ENCODE data around the gene SYT9.
"Not testable (repeated sequence)": the region's sequence is repeated elsewhere in the genome, so short reads cannot be mapped to it uniquely, and the experiment has no call there.

Gene SYT9

DNA sequence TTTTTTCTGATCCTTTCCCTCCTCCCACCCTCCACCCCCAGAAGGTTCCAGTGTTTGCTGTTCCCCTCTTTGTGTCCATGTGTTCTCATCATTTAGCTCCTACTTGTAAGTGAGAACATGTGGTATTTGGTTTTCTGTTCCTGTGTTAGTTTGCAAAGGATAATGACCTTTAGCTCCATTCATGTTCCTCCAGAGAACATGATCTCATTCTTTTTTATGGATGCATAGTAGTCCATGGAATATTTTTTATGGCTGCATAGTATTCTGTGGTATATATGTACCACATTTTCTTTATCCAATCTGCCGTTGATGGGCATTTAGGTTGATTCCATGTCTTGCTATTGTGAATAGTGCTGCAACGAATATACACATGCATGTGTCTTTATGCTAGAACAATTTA lies 83.7 kb downstream of the SYT9 start:
- in situ Hi-C loops (cut with MboI; ENCODE audit: low sequenced_read_pairs) = not testable (repeated sequence)

DNA sequence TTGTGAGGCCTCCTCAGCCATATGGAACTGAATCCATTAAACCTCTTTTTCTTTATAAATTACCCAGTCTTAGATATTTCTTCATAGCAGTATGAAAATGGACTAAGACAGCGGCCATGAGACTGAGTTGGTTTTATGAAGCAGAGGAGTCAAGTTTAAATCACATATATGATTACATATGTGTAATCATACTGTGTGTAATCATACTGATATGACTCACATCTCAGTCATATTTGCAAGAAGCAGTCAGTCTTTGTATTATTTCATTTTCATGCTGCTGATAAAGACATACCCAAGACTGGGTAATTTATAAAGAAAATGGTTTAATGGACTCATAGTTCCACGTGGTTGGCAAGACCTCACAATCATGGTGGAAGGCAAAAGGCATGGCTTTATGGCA lies 89.8 kb downstream of the SYT9 start:
- in situ Hi-C loops (cut with MboI; ENCODE audit: low sequenced_read_pairs) = no loop called here

DNA sequence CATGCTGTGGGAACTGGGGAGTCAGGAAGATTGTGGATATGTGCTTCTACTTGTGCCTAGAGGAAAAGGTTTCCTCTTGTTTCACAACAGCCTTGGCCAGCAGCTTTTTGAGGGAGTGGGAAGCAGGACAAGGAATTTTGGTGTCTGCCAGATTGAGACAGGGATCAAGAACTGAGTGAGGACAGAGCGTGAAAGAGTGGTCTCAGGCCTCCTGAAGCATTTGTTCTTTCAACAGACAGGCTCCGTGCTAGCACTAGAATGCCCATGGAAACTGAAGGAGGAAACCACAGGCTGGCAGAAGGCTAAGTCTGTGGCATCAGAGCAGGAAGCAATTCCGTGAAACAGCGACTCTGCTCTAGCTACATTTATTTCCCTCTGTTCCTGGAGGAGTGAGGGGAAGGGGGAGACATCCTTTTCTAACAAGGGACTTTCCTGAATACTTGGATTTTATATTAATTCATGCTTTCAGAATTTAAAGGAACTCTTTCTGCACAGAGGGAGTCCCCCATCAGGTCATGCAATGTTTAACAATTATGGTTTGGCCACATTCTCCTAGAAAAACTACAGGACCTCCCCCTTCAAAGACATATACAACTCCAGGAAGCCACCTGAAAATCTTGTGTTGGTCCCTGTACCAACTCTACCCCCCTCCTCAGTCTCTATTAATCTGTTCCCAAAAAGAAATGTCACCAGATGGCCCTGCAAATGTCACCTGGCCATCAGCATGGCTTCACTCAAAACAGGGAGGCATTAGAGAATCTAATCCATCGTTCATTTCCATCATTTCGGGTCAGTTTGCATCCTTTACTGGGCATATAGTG lies 96.1 kb downstream of the SYT9 start:
- in situ Hi-C loops (cut with MboI; ENCODE audit: low sequenced_read_pairs) = no loop called here

DNA sequence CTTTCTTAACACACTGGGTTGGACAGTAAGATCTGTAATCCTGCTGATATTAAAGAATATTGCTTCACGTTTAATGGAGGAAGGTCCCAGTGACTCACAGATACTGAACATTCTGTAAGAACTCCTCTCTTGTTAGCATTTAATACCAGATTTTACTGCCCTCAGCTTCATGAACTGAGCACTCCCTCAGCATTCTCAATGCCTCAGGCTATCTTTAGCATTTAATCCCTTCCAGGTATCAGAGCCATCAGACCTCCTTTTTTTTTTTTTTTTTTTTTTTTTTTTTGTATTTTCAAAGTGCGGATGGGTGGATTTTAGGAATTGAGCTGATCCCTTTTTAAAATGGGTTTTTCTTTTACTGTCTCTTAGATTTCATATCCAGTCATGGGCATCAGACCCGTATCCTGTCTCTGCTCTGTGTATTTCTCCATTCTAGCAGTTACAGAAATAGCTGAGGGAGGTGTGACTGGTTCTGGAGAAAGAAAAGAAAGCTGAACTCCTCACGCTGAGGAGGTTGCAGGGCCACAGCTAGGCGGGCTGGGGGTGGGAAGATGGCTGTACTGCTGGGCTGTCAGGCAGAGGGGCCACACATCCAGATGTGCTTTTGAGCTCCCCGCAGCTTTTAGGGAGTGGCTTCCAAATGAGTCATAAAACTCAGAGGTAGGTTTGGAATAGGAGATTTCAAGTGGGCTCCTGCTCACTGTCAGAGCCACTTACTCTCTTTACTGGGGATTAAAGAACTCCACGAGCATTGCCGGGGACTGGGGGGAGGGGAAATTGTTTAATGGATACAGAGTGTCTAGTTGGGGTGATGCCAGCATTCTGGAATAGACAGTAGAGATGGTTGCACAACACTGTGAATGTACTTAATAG lies 97.0 kb downstream of the SYT9 start:
- in situ Hi-C loops (cut with MboI; ENCODE audit: low sequenced_read_pairs) = no loop called here

DNA sequence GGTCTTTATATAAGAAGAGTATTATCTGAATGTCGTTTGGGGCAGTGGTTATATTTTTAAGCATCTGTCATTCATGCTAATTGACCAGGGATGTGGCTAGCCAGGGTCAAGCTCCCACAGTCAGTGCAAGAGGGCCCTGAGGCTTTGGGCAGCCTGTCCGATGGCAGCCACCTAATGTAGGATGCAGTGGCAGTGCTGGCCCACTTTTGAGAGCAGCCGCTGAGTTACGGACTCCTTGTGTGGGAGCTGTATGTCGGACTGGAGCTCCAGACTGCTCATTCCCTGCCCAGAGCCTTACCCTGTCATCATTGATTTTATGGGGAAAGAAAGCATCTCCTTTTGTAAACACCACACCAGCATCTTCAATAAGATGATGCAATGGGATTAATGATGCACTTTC lies 99.5 kb downstream of the SYT9 start:
- in situ Hi-C loops (cut with MboI; ENCODE audit: low sequenced_read_pairs) = no loop called here

DNA sequence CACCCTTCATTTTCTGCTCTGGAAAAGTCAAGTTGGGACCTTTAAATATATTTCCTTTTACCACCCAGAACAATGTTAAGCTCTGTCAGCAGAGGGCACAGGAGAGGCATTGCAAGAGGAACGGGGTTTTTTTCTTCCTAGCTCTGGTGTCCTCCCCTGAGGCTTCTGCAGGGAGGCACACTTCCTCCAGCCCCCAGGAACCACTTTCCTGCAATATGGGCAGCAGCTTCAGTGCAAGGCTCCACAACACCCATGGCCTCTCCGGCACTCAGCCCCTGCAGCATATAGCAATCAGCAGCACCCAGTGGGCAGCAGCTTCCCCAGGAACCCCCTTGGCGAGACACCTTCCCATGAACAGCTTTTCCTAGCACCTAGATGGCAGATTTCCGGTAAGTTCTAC lies 101.4 kb downstream of the SYT9 start:
- in situ Hi-C loops (cut with MboI; ENCODE audit: low sequenced_read_pairs) = no loop called here

DNA sequence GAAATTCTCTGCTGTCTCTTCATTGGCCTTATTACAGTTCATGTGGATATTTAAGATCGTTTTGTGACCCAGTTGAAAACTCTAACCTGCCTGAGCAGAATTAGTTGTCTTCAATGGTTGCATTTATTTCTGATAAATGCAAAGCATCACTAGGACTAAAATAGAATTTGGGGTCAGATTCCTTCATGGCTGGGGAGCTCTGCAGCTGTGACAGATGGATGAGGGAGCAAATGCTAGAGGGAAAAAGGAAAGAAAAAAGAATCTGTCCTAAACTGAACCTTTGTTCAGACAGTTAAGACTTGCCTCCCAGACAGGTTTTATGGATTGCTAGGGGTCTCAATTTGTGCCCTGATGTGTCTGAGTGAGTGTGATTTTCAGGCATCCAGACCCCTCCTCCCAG lies 113.0 kb downstream of the SYT9 start:
- in situ Hi-C loops (cut with MboI; ENCODE audit: low sequenced_read_pairs) = no loop called here

DNA sequence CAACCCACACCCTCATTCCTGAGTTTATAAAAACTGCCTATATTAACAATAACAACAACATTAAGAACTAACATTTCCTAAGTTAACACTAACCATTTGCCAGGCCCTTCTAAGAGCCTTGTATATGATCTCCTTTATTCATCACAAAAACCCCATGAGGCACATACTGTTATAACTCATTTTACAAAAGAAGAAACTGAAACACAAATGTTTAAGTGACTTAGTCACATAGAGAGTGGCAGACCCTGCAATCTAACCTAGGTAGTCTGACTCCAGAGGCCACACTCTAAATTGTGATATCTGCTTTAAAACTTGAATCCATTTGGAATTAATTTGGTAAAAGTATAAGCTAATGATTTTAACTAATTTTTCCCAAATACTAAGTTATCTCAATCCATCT lies 116.1 kb downstream of the SYT9 start:
- in situ Hi-C loops (cut with MboI; ENCODE audit: low sequenced_read_pairs) = no loop called here

DNA sequence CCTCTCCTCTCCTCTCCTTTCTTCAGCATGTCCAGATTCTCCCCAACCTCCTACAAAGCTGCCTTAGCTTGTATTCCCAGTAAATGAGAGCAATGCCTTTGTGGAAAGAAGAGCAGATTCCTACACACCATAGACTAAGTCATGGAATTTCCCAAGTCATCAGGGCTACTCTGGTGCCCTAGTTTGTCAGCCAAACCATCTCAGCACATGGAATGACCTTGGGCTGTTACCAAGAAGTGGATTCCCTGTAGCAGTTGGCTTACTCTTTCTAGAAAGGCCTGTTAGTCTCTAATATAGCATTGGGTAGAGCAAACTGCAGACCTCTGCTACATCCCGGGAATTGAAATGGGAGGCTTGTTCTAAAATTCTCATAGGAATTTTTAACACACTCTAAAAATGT lies 124.7 kb downstream of the SYT9 start:
- in situ Hi-C loops (cut with MboI; ENCODE audit: low sequenced_read_pairs) = no loop called here

DNA sequence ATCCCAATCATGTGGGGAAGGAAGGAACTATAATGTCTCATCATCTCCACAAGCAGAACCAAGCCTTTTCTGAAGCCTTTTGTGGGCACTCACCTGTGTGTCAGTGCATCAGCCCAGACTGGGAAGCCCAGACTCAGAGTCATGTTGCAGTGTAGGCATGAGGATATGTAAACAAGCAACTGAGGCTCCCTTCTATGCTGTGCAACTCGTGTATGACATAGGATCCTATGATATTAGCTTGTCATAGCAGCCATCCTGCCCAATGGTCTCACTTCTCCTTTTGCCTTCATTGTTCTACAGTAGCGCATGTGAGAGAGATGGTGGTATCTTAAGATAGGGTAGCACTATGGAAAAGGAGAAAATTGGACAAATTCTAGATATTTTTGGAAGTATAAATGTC lies 130.2 kb downstream of the SYT9 start:
- in situ Hi-C loops (cut with MboI; ENCODE audit: low sequenced_read_pairs) = no loop called here

DNA sequence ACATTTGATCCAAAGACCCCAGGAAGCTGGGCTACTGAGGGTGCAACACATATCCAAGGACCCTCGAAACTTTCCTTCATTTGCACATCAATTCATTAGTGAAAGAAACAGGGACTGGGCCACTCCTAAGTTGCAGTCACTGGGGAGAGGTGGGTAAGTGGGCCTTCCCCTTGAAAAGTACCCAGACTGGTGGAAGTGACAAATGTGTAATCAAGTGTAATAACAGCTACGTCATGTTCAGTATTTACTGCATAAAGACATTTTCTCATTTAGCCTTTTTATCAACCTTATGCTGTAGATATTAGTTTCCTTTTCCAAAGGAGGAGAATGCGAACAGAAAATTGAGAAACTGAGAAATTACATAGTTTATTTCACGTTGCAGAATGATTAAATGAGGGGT lies 131.7 kb downstream of the SYT9 start:
- in situ Hi-C loops (cut with MboI; ENCODE audit: low sequenced_read_pairs) = no loop called here

DNA sequence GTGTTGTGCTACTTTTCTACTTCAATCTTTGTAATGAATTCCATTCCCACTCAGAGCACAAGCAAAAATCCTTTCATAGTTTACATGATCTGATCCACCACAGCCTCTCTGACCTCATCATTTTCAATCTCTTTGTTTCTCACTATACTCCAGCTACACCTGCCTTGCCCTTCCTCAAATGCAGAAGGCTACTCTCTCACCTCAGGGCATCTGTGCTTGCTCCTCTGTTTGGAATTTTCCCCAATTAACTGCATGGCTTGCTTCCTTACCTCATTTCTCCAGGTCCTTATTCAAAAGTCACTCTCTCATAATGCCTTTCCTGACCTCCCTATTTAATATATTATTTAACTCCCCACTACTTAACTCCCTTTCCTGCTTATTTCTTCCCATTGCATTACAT lies 133.0 kb downstream of the SYT9 start:
- in situ Hi-C loops (cut with MboI; ENCODE audit: low sequenced_read_pairs) = no loop called here

DNA sequence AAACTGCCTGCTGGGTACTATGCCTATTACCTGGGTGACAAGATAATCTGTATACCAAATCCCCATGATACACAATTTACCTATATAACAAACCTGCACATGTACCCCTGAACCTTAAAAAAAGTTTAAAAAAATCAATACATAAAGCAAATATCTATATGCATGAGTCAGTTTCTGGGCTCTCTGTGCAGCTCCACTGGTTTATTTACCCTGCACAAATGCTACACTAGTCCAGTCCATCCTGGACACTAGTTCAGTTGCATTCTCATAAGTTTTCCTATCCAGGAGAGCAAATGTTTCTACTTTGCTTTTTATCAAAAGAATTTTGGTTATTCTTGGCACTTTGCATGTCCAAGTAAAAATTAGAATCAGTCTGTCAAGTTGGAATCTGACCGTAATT lies 133.8 kb downstream of the SYT9 start:
- in situ Hi-C loops (cut with MboI; ENCODE audit: low sequenced_read_pairs) = no loop called here

DNA sequence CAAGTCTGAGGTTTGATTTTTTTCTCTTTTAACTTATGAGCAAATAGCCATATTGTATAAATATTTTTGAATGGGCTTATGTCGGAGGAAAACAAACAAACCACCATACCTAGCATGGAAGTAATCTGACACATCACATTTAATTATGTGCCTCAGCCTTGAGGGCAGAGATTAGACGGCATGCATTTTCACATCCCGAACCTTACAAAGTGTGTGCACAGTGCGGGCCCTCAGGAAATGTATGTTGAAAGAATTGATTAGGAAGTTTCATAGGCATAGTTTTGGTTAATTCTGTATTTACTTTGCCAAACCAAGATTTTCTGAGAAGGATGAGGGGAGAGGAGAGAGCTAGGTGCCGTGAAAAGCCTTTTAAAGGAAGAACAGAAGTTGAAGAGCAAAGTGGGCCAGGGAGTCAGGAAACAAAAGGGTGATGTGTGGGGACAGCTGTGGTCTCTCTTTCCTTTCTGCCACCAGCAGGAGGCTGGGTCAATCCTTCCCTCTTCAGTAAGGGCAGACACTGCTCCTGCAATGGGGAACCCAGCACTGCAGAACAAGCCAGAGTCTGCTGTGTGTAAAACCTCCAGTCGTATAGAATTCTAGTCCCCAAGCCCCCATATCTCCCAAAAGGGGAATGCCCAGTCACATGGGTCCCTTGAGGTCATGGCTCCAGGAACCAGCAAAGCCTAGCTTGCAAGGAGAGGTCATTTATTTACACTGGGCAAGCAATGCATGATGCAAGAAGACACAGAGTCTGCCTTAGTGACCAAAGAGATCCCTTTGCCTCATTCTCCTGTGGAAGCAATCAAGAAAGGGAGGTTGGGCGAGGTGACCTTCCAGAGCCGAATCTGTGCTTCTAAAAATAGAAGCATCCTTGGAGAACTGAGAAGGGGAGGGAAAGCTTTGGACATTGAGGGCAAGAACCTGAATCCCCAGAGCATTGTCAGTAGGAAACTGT lies 162.5 kb downstream of the SYT9 start:
- in situ Hi-C loops (cut with MboI; ENCODE audit: low sequenced_read_pairs) = no loop called here

DNA sequence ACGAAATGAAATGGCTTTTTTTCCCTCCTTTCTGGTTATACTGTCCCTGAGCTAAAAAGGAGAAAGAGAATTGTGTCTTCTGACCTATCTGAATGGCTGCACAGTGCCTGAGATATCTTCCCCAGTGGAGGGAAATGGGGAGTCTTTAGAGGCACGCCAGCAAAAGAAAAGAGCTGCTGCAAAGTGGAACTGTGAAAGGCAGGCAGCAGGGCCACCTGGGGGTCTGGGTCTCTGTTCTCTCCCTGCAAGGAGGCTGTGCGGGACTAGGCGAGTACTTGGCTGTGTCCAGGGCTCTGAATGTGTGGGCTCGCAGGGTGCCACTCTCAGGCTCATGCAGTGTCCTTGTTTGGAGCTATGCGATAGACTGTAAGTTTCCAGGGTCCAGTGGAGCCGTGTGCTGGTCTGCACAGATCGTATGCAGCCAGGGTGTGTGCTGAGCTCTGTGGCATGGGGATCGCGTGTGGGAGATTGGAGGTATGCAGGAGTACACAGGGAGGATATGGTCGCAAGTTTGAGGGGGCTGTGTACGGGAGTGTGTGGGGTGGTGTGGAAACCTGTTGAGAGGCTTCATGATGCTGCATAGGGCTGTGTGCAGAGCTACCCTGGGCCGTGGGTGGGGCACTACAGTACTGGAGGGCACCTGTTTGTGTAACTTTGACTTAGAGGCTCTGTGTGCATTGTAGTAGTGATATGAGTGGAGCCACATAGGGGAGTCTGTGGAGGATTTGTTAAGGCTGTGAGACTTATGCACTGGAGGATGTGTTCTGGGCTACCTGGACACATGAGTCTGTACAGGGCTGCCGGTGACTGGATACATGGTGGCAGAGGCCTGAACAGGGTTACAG lies 163.5 kb downstream of the SYT9 start:
- in situ Hi-C loops (cut with MboI; ENCODE audit: low sequenced_read_pairs) = no loop called here

DNA sequence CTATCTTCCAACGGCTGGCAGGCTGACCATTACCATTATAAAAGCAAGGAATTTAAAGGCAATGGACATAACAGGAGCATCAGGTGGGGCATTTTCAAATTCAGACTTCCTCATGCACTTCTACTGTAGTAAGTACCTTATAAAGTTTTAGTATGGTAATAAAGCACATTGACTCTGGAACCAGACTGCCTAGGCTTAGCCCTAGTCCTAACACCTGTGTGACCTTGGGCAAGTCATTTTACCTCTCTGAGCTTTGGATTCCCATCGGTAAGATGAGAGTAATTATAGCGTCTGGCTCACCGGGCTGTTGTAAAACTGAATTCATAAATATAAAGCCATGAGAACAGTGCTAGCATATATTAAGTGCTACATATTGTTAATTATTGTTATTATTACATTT lies 164.4 kb downstream of the SYT9 start:
- in situ Hi-C loops (cut with MboI; ENCODE audit: low sequenced_read_pairs) = no loop called here

DNA sequence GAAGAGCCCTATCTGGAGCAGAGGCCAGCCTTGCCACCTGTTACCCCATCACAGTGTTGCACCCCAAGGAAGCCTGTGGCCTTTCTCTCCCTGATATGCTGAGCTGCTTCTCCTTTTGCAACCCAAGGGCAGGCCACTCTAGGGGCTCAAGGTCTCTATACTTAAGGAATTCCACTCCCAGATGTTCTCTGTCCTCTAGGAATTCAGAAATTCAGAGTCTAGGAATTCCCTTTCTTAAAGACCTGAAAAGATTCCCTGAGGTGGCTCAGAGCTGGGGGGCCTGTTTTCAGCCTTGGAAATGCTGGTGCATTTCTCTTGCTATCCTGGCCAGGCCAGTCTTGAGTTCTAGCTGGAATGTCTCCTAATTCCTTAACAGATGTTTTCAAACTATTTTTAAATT lies 165.6 kb downstream of the SYT9 start:
- in situ Hi-C loops (cut with MboI; ENCODE audit: low sequenced_read_pairs) = no loop called here

DNA sequence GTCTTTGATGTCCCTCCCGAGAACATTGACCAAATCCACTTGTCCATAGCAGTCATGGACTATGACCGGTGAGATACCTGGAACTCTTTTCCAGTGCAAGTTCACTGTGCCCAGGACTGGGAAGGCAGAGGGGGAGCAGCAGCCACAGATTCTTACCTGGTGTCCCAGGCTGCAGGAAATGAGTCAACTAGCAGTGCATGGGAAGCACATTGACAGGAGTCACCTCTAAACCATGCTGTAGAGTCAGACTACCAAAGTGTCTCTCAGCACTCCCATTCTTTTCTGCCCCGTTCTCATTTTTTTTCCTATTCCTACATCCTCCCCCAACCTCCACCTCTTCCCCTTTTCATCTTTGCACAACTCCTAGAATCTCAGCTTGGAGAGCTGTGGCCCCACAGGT lies 166.4 kb downstream of the SYT9 start:
- in situ Hi-C loops (cut with MboI; ENCODE audit: low sequenced_read_pairs) = no loop called here

DNA sequence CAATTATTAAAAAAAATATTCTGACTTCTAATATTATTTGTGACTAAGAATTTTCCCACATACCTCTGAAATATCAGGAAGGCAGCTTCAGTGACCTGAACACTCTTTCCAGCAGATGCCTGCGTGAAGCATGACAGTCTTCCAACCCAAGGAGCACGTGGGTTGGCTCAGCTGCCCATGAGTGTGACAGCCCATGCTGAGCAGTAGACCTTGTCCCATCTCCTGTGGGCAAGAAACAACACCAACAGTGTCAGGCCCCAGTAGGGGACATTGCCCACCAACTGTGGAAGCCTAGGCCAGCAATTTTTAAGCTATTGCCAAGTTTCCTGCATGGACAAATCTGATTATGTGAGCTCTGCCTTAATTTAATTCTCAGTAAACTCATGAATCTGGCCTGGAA lies 167.2 kb downstream of the SYT9 start:
- in situ Hi-C loops (cut with MboI; ENCODE audit: low sequenced_read_pairs) = no loop called here

DNA sequence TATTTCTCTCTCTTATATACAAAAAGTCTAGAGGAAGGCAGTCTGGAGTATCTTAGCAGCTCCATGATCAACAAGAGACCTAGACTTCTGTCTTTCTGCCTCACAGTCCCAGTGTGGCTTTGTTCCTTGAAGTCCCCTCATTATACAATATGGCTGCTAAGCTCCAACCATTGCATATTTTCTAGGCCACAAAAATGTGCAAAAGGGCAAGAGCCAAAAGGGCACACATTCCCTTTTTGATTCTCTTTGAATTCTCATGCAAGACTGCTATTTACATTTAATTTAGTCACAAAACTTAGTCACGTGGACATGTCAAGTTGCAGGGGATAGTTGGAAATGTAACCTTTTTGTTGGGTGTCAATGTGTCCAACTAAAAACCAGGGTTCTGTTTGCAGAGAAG lies 169.4 kb downstream of the SYT9 start:
- in situ Hi-C loops (cut with MboI; ENCODE audit: low sequenced_read_pairs) = no loop called here
